Kidney epithelial cell (primary cell): ENCODE measurements around the gene KDELR3. TPM values are rescaled to one million over a fixed set of nuclear protein-coding genes. Genes with fewer than 3 reads are reported as not detected.

Experiments
- DNase-seq: peaks from one replicate; pipeline ENCODE4 v3.0.0-alpha.2; 2010; ENCODE audit warnings: low read depth
- H3K27me3 ChIP-seq: 2 replicates; pipeline ENCODE4 v1.6.0; 2011; ENCODE audit warnings: low read length; ENCODE audit not compliant: control insufficient read depth, insufficient read depth
- H3K36me3 ChIP-seq: 2 replicates; pipeline ENCODE4 v1.5.1; 2011; ENCODE audit warnings: low read length; ENCODE audit not compliant: control insufficient read depth, insufficient read depth
- H3K4me3 ChIP-seq: 2 replicates; pipeline ENCODE4 v1.5.1; 2011; ENCODE audit warnings: low read depth, mild to moderate bottlenecking, control low read depth, low read length
- CTCF ChIP-seq: IDR thresholded peaks from 2 replicates; pipeline ENCODE4 v1.5.1; 2011; ENCODE audit warnings: mild to moderate bottlenecking, moderate library complexity, low read length, control low read depth, inconsistent platforms; ENCODE audit not compliant: insufficient read depth, poor library complexity, severe bottlenecking
- total RNA-seq: library from RNA; depleted of rRNA; stranded (reverse); fragments of >200 nt; gene quantifications from 2 replicates; pipeline ENCODE4 v1.2.3, GENCODE V29; 2015

The KDELR3 gene
- total RNA-seq, 1 donor from 2014 or later: 17.0 TPM

GRCh38 chr22:38448945-38449745 is 18.8 kb upstream of the KDELR3 start:
- Histone ChIP-seq H3K27me3 (peaks cover 59% of the 10 kb centered on the region), H3K4me3 (no peak overlapping the region), H3K36me3 (no peaks in the 10 kb centered on the region)
- DNase-seq: no peak
- no peak for TF ChIP-seq CTCF

DNA sequence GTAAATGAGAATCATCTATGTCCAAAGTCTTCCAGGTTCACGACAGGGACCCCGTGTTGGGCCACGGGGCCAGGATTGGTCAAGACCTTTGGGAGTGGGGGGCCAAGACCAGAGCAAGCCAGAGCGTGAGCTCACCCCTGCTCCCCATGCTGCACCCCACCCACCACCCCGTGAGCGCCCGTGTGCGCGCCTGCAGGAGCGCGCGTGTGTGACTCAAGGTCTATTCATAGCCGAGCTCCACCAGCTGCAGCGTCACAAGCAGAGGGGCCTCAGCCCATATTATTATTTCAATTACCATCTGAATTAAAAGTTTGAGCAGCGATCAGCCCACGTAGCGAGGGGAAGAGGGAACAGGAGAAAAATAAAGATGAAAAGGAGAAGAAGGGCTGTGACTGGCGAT is 18.1 kb upstream of the KDELR3 start:
- H3K27me3 ChIP-seq: peaks cover 65% of the 10 kb centered on the region
- no peak for DNase-seq

DNA sequence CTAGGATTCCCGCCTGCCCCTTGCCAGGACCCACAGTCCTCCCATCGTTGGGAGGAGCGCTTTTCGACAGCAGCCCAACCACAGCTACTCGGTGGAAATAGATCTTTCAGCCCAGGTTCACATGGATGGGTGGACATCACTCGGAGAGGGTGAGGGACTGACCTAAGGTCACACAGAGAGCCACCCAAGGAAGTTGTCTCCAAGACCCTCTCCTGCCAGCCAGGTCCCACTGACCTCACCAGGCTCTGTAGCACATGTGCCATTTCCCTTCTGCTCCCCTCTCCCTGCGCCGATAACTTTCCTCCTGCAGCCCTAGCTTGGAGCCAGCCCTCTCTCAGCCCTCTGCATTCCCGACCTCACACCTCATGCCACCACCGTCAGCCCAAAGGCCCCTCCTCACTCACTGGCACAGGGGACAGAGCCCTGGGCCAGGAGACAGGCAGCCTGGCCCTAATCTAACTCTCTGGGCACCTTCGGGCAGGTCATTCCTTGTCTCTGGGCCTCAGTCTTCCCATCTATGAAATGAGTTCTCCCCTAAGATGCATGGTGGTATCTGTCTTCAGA is 17.6 kb upstream of the KDELR3 start:
- H3K4me3 ChIP-seq: no peak overlapping the region
- TF ChIP-seq CTCF: no peak
- H3K27me3 ChIP-seq: peaks cover 64% of the 10 kb centered on the region
- H3K36me3 ChIP-seq: no peaks in the 10 kb centered on the region
- DNase-seq: no peak

More for the DNA sequence above, 18.1 kb upstream of the KDELR3 start:
- no peaks in the 10 kb centered on the region for H3K36me3 ChIP-seq
- no peak for TF ChIP-seq CTCF
- no peak overlapping the region for H3K4me3 ChIP-seq

- peaks cover 67% of the 10 kb centered on the region for H3K27me3 ChIP-seq
- no peaks in the 10 kb centered on the region for H3K36me3 ChIP-seq
- DNase-seq: no peak
- H3K4me3 ChIP-seq: no peak overlapping the region
- no peak for TF ChIP-seq CTCF
These were observed 16.5 kb upstream of the KDELR3 start for GRCh38 chr22:38451404-38451803.

- H3K36me3 ChIP-seq: no peaks in the 10 kb centered on the region
- DNase-seq: no peak
- no peak overlapping the region for H3K4me3 ChIP-seq
- H3K27me3 ChIP-seq: peaks cover 69% of the 10 kb centered on the region
- TF ChIP-seq CTCF: no peak
These were observed 16.0 kb upstream of the KDELR3 start for GRCh38 chr22:38451864-38452263.
